KMS-11 (cell line): ENCODE results near the gene MAGEC3.

Experiments used
- H2AFZ ChIP-seq: fragments of 200-600 bp; sonication (generic); 2 replicates; pipeline ENCODE4 v1.6.1; 2016; ENCODE audit warnings: antibody characterized with exemption, mixed run types, low read depth
- H3K27ac ChIP-seq: fragments of 200-600 bp; sonication (generic); 2 replicates; pipeline ENCODE4 v1.6.1; 2016; ENCODE audit warnings: mild to moderate bottlenecking, mixed run types
- H3K27me3 ChIP-seq: fragments of 200-600 bp; sonication (generic); 2 replicates; pipeline ENCODE4 v1.6.1; 2017; ENCODE audit warnings: mild to moderate bottlenecking, low read depth, mixed run types, moderate library complexity; ENCODE audit not compliant: insufficient read depth
- H3K36me3 ChIP-seq: fragments of 200-600 bp; sonication (generic); 2 replicates; pipeline ENCODE4 v1.6.1; 2017; ENCODE audit warnings: mild to moderate bottlenecking, mixed run types; ENCODE audit not compliant: insufficient read depth
- H3K4me1 ChIP-seq: fragments of 200-600 bp; sonication (generic); 2 replicates; pipeline ENCODE4 v1.6.1; 2016; ENCODE audit warnings: mild to moderate bottlenecking, low read depth, mixed run types; ENCODE audit not compliant: poor library complexity, severe bottlenecking
- H3K4me2 ChIP-seq: fragments of 200-600 bp; sonication (generic); 2 replicates; pipeline ENCODE4 v1.7.0; 2016; ENCODE audit warnings: mild to moderate bottlenecking, mixed run types
- H3K4me3 ChIP-seq: fragments of 200-600 bp; sonication (generic); IDR thresholded peaks from 2 replicates; pipeline ENCODE4 v1.6.1; 2017; ENCODE audit warnings: low read depth, low read length, mixed read lengths; ENCODE audit not compliant: insufficient read depth
- H3K79me2 ChIP-seq: fragments of 200-600 bp; sonication (generic); 2 replicates; pipeline ENCODE4 v1.6.1; 2016; ENCODE audit warnings: low read depth, mixed run types; ENCODE audit not compliant: insufficient read depth
- H3K9ac ChIP-seq: fragments of 200-600 bp; sonication (generic); 2 replicates; pipeline ENCODE4 v1.6.1; 2016; ENCODE audit warnings: mild to moderate bottlenecking, mixed run types
- H4K20me1 ChIP-seq: fragments of 200-600 bp; sonication (generic); 2 replicates; pipeline ENCODE4 v1.6.1; 2016; ENCODE audit warnings: mild to moderate bottlenecking, mixed run types; ENCODE audit not compliant: insufficient read depth
- CTCF ChIP-seq: fragments of 200-600 bp; sonication (generic); conservative IDR thresholded peaks from 2 replicates; pipeline ENCODE4 v1.6.1; 2017; ENCODE audit warnings: low read depth, mild to moderate bottlenecking, antibody characterized with exemption, low read length, moderate library complexity, mixed read lengths

MAGEC3 gene

GRCh38 chrX:141838016-141838415 lies at the start of gene MAGEC3:
Gene MAGEC3 (plus strand): TSS chrX:141838316. CDS start chrX:141838316, 0 bp downstream.
- H3K27ac ChIP-seq: no peak within 1 kb of the TSS
- no peaks in the 10 kb centered on the region for H3K4me1 ChIP-seq
- H3K36me3 ChIP-seq: no peaks in the 10 kb centered on the region
- no peak within 1 kb of the TSS for H3K4me2 ChIP-seq
- no peak within 1 kb of the TSS for H3K4me3 ChIP-seq
- no peaks in the 10 kb centered on the region for H3K79me2 ChIP-seq
- H2AFZ ChIP-seq: no peak within 1 kb of the TSS
- H3K27me3 ChIP-seq: no peaks in the 10 kb centered on the region
- H3K9ac ChIP-seq: no peak within 1 kb of the TSS
- TF ChIP-seq CTCF: no peak
- no peaks in the 10 kb centered on the region for H4K20me1 ChIP-seq

- Histone ChIP-seq H3K9ac (no peak overlapping the region), H3K79me2 (no peaks in the 10 kb centered on the region), H3K27me3 (no peaks in the 10 kb centered on the region), H3K4me2 (no peak overlapping the region), H3K4me3 (no peak overlapping the region), H4K20me1 (no peaks in the 10 kb centered on the region), H3K27ac (no peak overlapping the region), H3K36me3 (no peaks in the 10 kb centered on the region), H3K4me1 (no peaks in the 10 kb centered on the region), H2AFZ (no peak overlapping the region)
- no peak for TF ChIP-seq CTCF
Observed at GRCh38 chrX:141791856-141792255, 46.3 kb upstream of the MAGEC3 start.

GRCh38 chrX:141811438-141811837 lies 26.7 kb upstream of the MAGEC3 start:
- no peaks in the 10 kb centered on the region for H3K36me3 ChIP-seq
- no peak overlapping the region for H3K27ac ChIP-seq
- H3K27me3 ChIP-seq: no peaks in the 10 kb centered on the region
- no peak overlapping the region for H2AFZ ChIP-seq
- no peaks in the 10 kb centered on the region for H3K79me2 ChIP-seq
- H3K4me1 ChIP-seq: no peaks in the 10 kb centered on the region
- no peaks in the 10 kb centered on the region for H4K20me1 ChIP-seq
- TF ChIP-seq CTCF: no peak
- H3K4me3 ChIP-seq: no peak overlapping the region
- no peak overlapping the region for H3K4me2 ChIP-seq
- H3K9ac ChIP-seq: no peak overlapping the region

- Histone ChIP-seq H3K27me3 (no peaks in the 10 kb centered on the region), H3K4me3 (no peak overlapping the region), H2AFZ (no peak overlapping the region), H3K79me2 (no peaks in the 10 kb centered on the region), H3K27ac (no peak overlapping the region), H4K20me1 (no peaks in the 10 kb centered on the region), H3K9ac (no peak overlapping the region), H3K4me1 (no peaks in the 10 kb centered on the region), H3K4me2 (no peak overlapping the region), H3K36me3 (no peaks in the 10 kb centered on the region)
- no peak for TF ChIP-seq CTCF
Observed at GRCh38 chrX:141814213-141814857, 23.8 kb upstream of the MAGEC3 start.
